PFSK-1 (cell line): ENCODE results near the gene GTF3C4.

Experiments
- FOXP2 ChIP-seq: optimal IDR thresholded peaks from 2 replicates; pipeline ENCODE3; 2011; ENCODE audit warnings: borderline replicate concordance, control low read depth, inconsistent platforms; ENCODE audit not compliant: insufficient read depth; ENCODE audit errors: extremely low read length, extremely low read depth
- POLR2AphosphoS5 ChIP-seq: IDR thresholded peaks from 2 replicates; pipeline ENCODE4 v1.6.1; 2012; ENCODE audit warnings: low read depth, mild to moderate bottlenecking, control low read depth, low read length, moderate library complexity
- REST ChIP-seq, 2 experiments: IDR thresholded peaks; 2 replicates each; pipeline versions ENCODE4 v1.6.1 to v1.8.0; 2011 to 2012; ENCODE audit warnings: low read depth in 2 of 2, low read length in 2 of 2, control low read depth in 1 of 2, inconsistent platforms in 1 of 2, mild to moderate bottlenecking in 1 of 2, moderate library complexity in 1 of 2; ENCODE audit not compliant: insufficient read depth in 1 of 2
- SIN3A ChIP-seq: IDR thresholded peaks from 2 replicates; pipeline ENCODE4 v1.6.1; 2012; ENCODE audit warnings: mild to moderate bottlenecking, low read length, moderate library complexity, borderline replicate concordance; ENCODE audit not compliant: insufficient read depth
- TAF1 ChIP-seq: IDR thresholded peaks from 2 replicates; pipeline ENCODE4 v1.6.1; 2012; ENCODE audit warnings: low read length, control low read depth, borderline replicate concordance; ENCODE audit not compliant: insufficient read depth

GTF3C4 gene

GRCh38 chr9:132669319-132669697, 956 bp upstream of the GTF3C4 start:
- no peak for TF ChIP-seq SIN3A
- TF ChIP-seq FOXP2: no peak
- TF ChIP-seq POLR2AphosphoS5: no peak
- no peak for TF ChIP-seq TAF1
- TF ChIP-seq REST (IDR thresholded peaks at IDR 0.05; ENCODE audit: insufficient read depth in 1 of 2, low read depth in 2 of 2, low read length in 2 of 2): no peak

- TF ChIP-seq FOXP2 (peak; percentile 70), POLR2AphosphoS5 (peak; percentile 62), SIN3A (peak; percentile 76; the same call in 1 of the 2 replicates), TAF1 (no peak), REST (IDR thresholded peaks at IDR 0.05; ENCODE audit: insufficient read depth in 1 of 2, low read depth in 2 of 2, low read length in 2 of 2) (no peak)
Observed at GRCh38 chr9:132669698-132670456, 387 bp upstream of the GTF3C4 start, which contains the start of gene DDX31. DDX31 (minus strand) TSS chr9:132669983; CDS start chr9:132669934, 49 bp downstream.

- no peak for TF ChIP-seq TAF1
- TF ChIP-seq REST (IDR thresholded peaks at IDR 0.05; ENCODE audit: insufficient read depth in 1 of 2, low read depth in 2 of 2, low read length in 2 of 2): no peak
- TF ChIP-seq SIN3A: no peak
- no peak for TF ChIP-seq FOXP2
- no peak for TF ChIP-seq POLR2AphosphoS5
Observed at GRCh38 chr9:132671620-132672412, 1.6 kb downstream of the GTF3C4 start.

GRCh38 chr9:132672413-132672690, 2.1 kb downstream of the GTF3C4 start:
- TF ChIP-seq FOXP2 (no peak), TAF1 (no peak), SIN3A (no peak), REST (IDR thresholded peaks at IDR 0.05; ENCODE audit: insufficient read depth in 1 of 2, low read depth in 2 of 2, low read length in 2 of 2) (no peak), POLR2AphosphoS5 (no peak)
